Suprapubic skin (tissue), 4 donors: ENCODE results near the gene DYNLT1. TPM values are rescaled to one million over a fixed set of nuclear protein-coding genes. Genes with fewer than 3 reads are reported as not detected.
"Not testable (repeated sequence)": the region's sequence is repeated elsewhere in the genome, so short reads cannot be mapped to it uniquely, and the experiment has no call there.

Experiments used
- DNase-seq, 2 donors: peaks; one replicate each; pipeline ENCODE4 v3.0.0-alpha.2; 2019; ENCODE audit warnings: low spot score in 2 of 2
- H3K27ac ChIP-seq: fragments of 200-600 bp; sonication (generic); one replicate; pipeline ENCODE4 v1.5.1; 2019
- H3K27me3 ChIP-seq: fragments of 200-600 bp; sonication (generic); one replicate; pipeline ENCODE4 v1.5.1; 2019
- H3K36me3 ChIP-seq: fragments of 200-600 bp; sonication (generic); one replicate; pipeline ENCODE4 v1.5.1; 2019
- H3K4me1 ChIP-seq: fragments of 200-600 bp; sonication (generic); one replicate; pipeline ENCODE4 v1.5.1; 2019
- H3K4me3 ChIP-seq: fragments of 200-600 bp; sonication (generic); one replicate; pipeline ENCODE4 v1.5.1; 2019; ENCODE audit warnings: mild to moderate bottlenecking
- H3K9me3 ChIP-seq: fragments of 200-600 bp; sonication (generic); one replicate; pipeline ENCODE4 v1.5.1; 2019
- EP300 ChIP-seq: sonication (generic); formaldehyde crosslinking; IDR thresholded peaks from one replicate; pipeline ENCODE4 v1.6.1; 2017; ENCODE audit warnings: antibody characterized with exemption
- POLR2A ChIP-seq, 2 donors: fragments of 450-650 bp; IDR thresholded peaks; one replicate each; pipeline ENCODE4 v1.6.1; 2017; ENCODE audit warnings: antibody characterized with exemption in 2 of 2, mild to moderate bottlenecking in 2 of 2, moderate library complexity in 2 of 2
- POLR2AphosphoS5 ChIP-seq, 3 donors: sonication (generic); formaldehyde crosslinking; IDR thresholded peaks; one replicate each; pipeline ENCODE4 v1.6.1; 2017; ENCODE audit warnings: antibody characterized with exemption in 3 of 3
- whole genome bisulfite sequencing: methylation state at CpG from one replicate; pipeline ENCODE4 v1.1.5; 2018; 5-methylcytosine and 5-hydroxymethylcytosine counted together
- total RNA-seq, 4 donors: library from RNA; depleted of rRNA; stranded (reverse); fragments of >200 nt; gene quantifications; one replicate each; pipeline ENCODE4 v1.1.0, GENCODE V29; 2016
- TF ChIP-seq, protein P1 (sequence below), 2 donors: fragments of 200-600 bp in 1 of 2; fragments of 450-650 bp in 1 of 2; sonication (generic) in 1 of 2; IDR thresholded peaks; one replicate each; pipeline ENCODE4 v1.5.1; 2016 to 2019; ENCODE audit warnings: antibody characterized with exemption in 2 of 2, mild to moderate bottlenecking in 1 of 2, moderate library complexity in 1 of 2

The DYNLT1 gene
- total RNA-seq, 4 donors from 2014 or later = 27.5 to 63.8 (median 49.4) TPM

DNA sequence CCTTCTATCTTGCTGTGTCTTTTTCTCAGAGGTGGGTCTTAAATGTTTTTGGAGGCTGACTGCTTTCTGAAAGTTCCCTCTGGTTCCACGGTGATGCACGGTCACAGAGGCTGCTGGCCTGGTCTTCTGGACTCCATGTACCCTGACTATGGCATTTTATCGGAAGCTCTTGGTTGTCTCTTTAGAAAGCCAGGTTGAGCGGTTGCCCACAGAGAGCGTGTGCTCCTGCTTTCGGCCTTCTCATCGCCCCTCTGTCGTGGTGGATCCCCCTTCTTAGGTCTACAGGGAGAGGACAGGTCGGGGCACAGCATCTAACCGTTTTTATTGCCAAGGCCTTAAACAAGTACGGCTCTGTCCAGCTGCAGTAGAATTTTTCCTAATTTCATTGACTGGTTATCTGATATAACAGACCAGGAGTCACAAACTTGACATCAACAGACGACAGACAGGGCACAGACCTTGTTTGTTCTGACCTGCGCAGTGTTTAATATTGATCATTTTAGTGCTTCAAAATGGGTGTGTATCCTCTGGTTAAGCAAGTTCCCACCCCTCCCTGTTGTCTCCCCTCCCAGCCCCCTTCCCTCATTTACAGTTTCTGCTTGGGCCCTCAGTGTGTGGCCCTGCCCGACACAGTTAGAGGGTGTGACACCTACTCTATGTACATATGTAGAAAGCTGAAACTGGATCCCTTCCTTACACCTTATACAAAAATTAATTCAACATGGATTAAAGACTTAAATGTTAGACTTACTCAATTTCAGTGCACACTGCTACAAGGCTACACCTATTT, 30.0 kb upstream of the DYNLT1 start:
- no peaks in the 10 kb centered on the region for H3K36me3 ChIP-seq
- WGBS = 86% methylated on average over 14 of the region's 14 CpGs
- DNase-seq = no peak
- H3K4me1 ChIP-seq = peaks cover 5% of the 10 kb centered on the region
- no peaks in the 10 kb centered on the region for H3K27me3 ChIP-seq
- TF ChIP-seq POLR2AphosphoS5 (IDR thresholded peaks at IDR 0.05) (no peak), EP300 (no peak), POLR2A (IDR thresholded peaks at IDR 0.05) (no peak)
- TF ChIP-seq, protein P1, sequence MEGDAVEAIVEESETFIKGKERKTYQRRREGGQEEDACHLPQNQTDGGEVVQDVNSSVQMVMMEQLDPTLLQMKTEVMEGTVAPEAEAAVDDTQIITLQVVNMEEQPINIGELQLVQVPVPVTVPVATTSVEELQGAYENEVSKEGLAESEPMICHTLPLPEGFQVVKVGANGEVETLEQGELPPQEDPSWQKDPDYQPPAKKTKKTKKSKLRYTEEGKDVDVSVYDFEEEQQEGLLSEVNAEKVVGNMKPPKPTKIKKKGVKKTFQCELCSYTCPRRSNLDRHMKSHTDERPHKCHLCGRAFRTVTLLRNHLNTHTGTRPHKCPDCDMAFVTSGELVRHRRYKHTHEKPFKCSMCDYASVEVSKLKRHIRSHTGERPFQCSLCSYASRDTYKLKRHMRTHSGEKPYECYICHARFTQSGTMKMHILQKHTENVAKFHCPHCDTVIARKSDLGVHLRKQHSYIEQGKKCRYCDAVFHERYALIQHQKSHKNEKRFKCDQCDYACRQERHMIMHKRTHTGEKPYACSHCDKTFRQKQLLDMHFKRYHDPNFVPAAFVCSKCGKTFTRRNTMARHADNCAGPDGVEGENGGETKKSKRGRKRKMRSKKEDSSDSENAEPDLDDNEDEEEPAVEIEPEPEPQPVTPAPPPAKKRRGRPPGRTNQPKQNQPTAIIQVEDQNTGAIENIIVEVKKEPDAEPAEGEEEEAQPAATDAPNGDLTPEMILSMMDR (IDR thresholded peaks at IDR 0.05) = no peak
- no peaks in the 10 kb centered on the region for H3K9me3 ChIP-seq
- no peak overlapping the region for H3K27ac ChIP-seq
- no peak overlapping the region for H3K4me3 ChIP-seq

- Histone ChIP-seq H3K27me3 (no peaks in the 10 kb centered on the region), H3K4me3 (no peak overlapping the region), H3K36me3 (no peaks in the 10 kb centered on the region), H3K9me3 (no peaks in the 10 kb centered on the region), H3K4me1 (peaks cover 18% of the 10 kb centered on the region), H3K27ac (no peak overlapping the region)
- no peak for TF ChIP-seq POLR2A (IDR thresholded peaks at IDR 0.05)
- TF ChIP-seq EP300 = no peak
- TF ChIP-seq, protein P1 (IDR thresholded peaks at IDR 0.05) = no peak
- no peak for TF ChIP-seq POLR2AphosphoS5 (IDR thresholded peaks at IDR 0.05)
- no peak for DNase-seq
- 95% methylated on average over 6 of the region's 6 CpGs for WGBS
These were observed 28.2 kb upstream of the DYNLT1 start for GRCh38 chr6:158672726-158673125.

DNA sequence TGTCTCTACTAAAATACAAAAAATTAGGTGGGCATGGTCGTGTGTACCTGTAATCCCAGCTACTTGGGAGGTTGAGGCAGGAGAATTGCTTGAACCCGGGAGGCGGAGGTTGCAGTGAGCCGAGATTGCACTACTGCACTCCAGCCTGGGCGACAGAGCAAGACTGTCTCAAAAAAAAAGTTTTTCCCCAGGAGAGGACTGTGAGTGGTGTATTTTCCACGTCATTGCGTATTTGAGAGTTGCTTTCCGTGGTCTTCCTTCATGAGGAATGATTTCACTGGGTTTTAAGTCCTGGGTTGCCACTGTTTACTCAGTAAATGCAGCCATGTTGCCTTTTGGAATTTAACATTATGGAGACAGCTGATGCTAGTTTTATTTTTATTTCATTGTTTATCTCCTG, 27.6 kb upstream of the DYNLT1 start:
- H3K27me3 ChIP-seq, H3K9me3 ChIP-seq, H3K27ac ChIP-seq, DNase-seq, H3K36me3 ChIP-seq, H3K4me3 ChIP-seq: not testable (repeated sequence)
- 89% methylated on average over 8 of the region's 8 CpGs for WGBS
- peaks cover 18% of the 10 kb centered on the region for H3K4me1 ChIP-seq

DNA sequence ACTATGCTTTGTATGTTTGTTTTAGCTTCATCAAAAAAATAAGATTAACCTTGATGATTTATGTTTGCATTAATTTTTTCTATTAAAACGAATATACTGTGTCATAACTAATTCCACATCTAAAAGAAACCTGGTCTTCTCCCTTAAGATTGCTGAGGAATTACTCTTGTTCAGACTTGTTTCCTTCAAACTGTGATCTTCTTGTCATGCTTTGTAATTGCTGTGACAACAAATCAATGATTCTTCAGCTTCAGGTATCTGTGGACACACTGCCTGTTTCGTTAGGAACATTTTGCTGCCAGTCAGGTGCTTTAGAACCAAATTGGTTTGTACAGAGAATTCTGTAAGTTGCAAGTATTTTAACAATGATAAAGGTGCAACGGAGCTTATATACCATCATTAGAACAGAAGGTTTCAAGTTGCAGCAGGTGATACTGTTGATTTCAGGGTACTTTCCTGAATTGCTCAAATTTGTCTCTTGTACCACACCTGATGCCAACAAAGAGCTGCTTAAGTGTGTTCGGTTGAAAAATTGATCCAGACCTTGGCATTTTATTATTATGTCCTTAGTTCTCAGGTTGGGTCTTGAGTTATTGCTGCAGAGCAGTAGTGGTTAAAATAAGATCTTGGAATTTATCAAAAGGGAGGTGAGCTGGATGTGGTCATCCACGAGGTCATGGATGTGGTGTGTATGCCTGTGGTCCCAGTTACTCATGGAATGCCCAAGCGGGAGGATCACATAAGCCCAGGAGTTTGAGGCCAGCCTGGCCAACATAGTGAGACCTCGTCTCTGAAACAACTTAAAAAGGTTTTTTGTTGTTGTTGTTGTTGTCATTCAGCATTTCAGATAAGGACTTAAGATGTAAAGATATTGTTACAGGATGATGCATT, 24.8 kb upstream of the DYNLT1 start:
- Histone ChIP-seq H3K27me3 (no peaks in the 10 kb centered on the region), H3K4me3 (no peak overlapping the region), H3K27ac (peak overlapping the region; percentile 23), H3K9me3 (no peaks in the 10 kb centered on the region), H3K4me1 (peaks cover 18% of the 10 kb centered on the region), H3K36me3 (no peaks in the 10 kb centered on the region)
- no peak for DNase-seq
- TF ChIP-seq POLR2A (IDR thresholded peaks at IDR 0.05) = no peak
- TF ChIP-seq, protein P1 (IDR thresholded peaks at IDR 0.05) = no peak
- TF ChIP-seq POLR2AphosphoS5 (IDR thresholded peaks at IDR 0.05) = no peak
- 50% methylated on average over 7 of the region's 7 CpGs for WGBS

DNA sequence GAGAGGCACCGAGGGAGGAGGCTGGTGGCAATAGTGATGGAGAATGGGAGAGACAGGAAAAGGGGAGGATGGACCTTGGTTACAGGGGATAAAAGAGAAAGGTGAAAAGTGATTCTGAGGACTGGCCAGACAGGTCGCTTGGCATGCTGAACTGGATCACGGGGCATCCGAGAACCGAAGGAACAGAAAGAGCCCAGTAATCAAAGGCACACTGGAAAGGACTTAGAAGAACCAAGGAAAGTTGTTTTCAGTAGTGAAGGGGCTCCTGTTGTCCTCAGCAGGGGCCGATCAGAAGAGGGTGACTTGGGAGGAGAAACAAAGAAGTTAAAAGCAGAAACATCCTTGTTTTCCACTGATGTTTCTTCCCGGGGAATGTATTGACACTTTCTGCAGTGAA, 24.2 kb upstream of the DYNLT1 start:
- Histone ChIP-seq H3K27ac (peak overlapping the region; percentile 1), H3K4me1 (peaks cover 25% of the 10 kb centered on the region)
- DNase-seq = no peak

More for the DNA sequence above, 24.2 kb upstream of the DYNLT1 start:
- WGBS = 44% methylated on average over 7 of the region's 7 CpGs
- no peaks in the 10 kb centered on the region for H3K36me3 ChIP-seq
- no peaks in the 10 kb centered on the region for H3K9me3 ChIP-seq
- no peak overlapping the region for H3K4me3 ChIP-seq
- H3K27me3 ChIP-seq = no peaks in the 10 kb centered on the region
- TF ChIP-seq POLR2A (IDR thresholded peaks at IDR 0.05) (no peak), POLR2AphosphoS5 (IDR thresholded peaks at IDR 0.05) (no peak), EP300 (no peak)
- TF ChIP-seq, protein P1 (IDR thresholded peaks at IDR 0.05) = no peak
